DMS114 treated with DMSO at 0.1 percent for 48 hours (cell line): ENCODE results near the gene FAR1.
"Not testable (repeated sequence)": the region's sequence is repeated elsewhere in the genome, so short reads cannot be mapped to it uniquely, and the experiment has no call there.

Experiments
- DNase-seq: peaks from one replicate; lab custom pipeline; 2025; ENCODE audit not compliant: unreplicated experiment; lab: John Stamatoyannopoulos, UW

The FAR1 gene

DNA sequence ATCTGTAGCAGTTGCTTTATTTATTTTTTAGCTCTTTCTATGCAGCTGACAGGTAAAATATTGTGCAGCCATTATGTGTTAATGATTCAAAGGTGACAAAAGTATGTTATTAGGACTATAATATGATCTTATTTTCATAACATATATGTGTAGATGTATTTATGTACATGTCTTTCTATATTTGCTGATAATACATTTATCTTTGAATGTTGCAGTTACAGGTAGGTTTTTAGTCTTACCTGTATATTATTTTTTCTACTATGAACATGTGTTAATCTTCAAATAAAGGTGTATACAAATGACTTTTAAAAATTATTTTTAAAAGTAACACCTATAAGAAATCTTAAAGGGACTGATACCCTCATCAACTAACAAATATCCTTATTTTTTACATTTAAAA, 33.6 kb downstream of the FAR1 start:
- DNase-seq: no peak

DNA sequence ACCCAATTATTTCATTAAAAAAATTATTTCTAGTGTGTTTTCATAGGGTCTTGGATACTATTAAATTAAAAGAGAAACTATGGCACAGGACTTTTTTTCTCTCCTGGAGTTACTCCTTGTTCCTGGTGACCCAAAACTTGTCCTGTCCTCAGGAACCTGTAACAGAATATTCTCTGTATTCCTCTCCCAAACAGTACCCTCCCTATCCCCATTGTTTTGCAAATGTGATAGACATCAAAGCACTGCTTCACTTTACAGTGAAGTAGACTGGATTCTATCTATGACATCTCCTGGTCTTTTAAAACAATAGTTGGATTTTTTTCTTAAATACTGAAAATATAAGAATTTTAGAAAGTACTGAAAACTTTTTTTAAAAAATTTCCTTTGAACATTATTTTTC, 37.2 kb downstream of the FAR1 start:
- no peak for DNase-seq

GRCh38 chr11:13713982-13714381, 45.5 kb downstream of the FAR1 start:
- DNase-seq: no peak

- no peak for DNase-seq
Measured at GRCh38 chr11:13717331-13717730, 48.9 kb downstream of the FAR1 start.

GRCh38 chr11:13718394-13718793, 49.9 kb downstream of the FAR1 start:
- DNase-seq: no peak

DNA sequence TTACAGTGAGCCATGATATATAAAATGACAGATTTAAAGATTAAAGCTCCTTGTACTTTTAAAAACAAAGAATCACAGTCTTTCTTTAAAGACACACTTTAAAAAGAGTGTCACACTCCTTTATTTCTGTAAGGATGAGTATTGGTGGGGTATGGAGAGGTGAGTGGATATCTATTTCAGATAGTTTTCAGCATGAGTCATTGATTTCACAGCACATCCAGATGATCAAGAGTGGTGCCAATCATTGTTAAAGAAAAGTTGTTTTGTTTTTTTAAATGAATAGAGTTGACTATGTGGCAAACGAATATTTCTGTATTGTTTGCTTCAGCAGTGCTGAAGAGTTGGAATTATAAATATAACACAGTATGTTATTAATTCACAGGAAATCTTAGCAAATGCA, 52.5 kb downstream of the FAR1 start:
- no peak for DNase-seq

GRCh38 chr11:13721760-13722159, 53.3 kb downstream of the FAR1 start:
- DNase-seq: no peak

GRCh38 chr11:13726456-13726855, 58.0 kb downstream of the FAR1 start:
- DNase-seq: no peak

- no peak for DNase-seq
Measured at GRCh38 chr11:13728076-13728475, 59.6 kb downstream of the FAR1 start.

- DNase-seq: no peak
Measured at GRCh38 chr11:13734530-13734929, 66.1 kb downstream of the FAR1 start.

GRCh38 chr11:13745165-13745564, 76.7 kb downstream of the FAR1 start:
- DNase-seq: no peak

DNA sequence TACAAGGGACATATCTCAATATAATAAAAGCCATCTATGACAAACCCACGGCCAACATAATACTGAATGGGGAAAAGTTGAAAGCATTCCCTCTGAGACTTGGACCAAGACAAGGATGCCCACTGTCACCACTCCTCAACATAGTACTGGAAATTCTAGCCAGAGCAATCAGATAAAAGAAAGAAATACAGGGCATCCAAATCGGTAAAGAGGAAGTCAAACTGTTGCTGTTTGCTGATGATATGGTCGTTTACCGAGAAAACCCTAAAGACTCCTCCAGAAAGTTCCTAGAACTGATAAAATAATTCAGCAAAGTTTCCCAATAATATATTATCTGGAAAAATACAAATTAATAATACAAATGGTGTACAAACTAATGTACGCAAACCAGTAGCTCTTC, 84.8 kb downstream of the FAR1 start:
- not testable (repeated sequence) for DNase-seq

DNA sequence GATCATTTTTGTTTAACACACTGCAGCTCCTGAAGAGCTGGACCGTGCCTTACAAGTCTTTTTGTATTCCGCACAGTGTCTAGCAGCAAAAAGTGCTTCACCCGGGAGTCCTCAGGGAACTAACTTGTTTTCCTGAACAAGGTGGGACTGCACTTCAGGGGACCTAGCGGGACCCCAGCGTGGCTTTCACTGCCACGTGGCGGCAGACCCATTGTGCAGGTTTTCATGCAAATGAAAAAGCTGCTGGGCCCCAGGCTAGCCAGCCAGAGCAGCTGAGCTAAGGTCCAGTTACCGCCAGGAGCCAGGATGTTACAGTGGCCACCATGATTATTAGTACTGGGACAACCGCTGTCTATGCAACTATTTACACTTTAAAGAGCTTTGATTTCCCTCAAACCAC, 90.6 kb downstream of the FAR1 start:
- no peak for DNase-seq

DNA sequence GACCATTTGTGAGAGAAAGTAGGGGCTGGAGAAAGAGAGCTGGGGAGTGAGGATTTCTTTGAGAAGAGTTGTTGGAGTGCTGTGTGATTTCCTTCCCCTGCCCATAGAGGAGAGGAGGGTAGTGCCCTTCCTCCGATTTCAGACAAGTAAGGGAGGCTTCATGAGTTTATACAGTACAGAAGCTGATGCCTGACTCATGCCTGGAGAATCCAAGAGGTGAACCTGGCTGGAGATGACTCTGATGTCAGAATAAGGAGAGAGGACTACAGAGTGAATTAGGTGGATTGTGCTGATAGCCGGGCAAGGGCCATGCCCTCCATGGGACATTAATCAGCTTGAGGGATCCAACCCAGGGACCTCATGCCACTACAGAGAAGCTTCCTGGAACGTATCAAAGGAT, 91.6 kb downstream of the FAR1 start:
- DNase-seq: no peak

DNA sequence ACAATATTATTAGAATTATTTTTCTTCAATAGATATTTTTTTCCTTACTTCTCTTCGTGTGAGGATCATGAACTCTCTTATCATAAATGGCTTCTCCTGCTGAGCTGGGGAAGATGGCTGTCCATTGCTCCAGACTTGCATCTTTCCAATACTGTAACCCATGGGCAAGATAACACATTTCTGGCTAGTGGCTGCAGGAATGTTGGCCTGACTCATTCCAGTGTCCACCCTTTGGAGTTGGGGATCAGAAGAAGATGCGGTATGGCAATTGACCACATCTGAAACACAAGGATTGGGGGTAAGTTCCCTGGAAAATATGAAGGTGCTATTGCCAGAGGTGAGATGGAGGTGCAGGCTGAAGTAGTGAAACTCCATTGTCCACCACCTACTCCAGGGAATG, 92.8 kb downstream of the FAR1 start:
- no peak for DNase-seq

GRCh38 chr11:13761716-13762115, 93.2 kb downstream of the FAR1 start:
- DNase-seq: no peak

DNA sequence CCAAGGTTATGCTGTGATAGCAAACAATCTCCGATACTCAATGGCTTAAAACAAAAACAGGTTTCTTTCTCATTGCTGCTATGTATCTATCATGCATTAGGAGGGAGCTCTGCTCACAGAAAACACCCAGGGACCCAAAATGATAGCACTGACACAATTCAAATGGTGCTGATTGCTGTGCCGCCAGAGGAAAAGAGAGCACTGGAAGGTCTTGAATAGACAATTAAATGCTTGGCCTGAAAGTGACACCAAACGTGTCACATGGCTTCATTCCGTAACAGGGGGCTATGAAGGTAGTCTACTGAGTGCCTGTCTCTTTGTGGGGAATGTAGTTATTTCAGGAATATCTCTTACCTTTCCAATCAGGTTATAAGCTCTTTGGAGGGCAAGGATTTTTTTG, 94.2 kb downstream of the FAR1 start:
- no peak for DNase-seq

- no peak for DNase-seq
Measured at GRCh38 chr11:13763341-13763740, 94.9 kb downstream of the FAR1 start.

DNA sequence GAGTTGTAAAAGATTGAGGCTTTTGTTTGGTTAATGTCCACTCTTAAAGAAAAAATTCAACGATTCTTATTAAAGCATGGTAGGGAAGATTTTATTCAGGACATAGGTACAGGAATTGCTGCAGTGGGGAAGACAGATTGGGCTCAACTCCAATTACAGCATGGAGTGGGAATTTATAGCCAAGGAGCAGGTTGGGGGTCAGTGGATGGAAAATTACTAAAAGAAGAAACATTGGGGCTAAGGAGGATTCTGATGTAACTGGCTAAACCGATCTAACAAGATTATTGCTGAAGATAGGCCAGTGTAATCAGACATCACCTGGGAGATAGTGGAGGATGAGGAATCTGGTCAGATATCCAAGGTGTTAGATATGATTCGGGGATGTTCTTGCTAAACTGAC, 97.4 kb downstream of the FAR1 start:
- DNase-seq: no peak

- no peak for DNase-seq
Measured at GRCh38 chr11:13767471-13767870, 99.0 kb downstream of the FAR1 start.

DNA sequence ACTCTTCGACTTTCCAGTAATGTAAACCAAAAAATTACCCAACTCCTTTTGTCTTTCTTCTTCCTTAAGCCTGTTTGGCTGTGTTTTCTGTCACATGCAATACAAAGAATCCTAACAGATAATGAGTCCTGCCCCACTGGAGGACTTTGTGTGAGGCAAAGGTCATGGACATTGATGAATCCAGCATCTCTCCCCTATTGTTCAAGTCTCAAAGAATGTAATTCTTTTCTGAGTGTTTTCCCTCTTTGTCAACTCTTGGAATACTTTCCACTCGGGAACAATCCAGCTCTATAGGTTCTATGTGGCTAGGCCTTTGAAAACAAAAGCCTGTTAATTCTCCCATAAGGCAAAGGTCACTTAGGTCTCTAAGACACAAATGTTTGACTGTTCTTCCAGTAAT, 100.7 kb downstream of the FAR1 start:
- no peak for DNase-seq

DNA sequence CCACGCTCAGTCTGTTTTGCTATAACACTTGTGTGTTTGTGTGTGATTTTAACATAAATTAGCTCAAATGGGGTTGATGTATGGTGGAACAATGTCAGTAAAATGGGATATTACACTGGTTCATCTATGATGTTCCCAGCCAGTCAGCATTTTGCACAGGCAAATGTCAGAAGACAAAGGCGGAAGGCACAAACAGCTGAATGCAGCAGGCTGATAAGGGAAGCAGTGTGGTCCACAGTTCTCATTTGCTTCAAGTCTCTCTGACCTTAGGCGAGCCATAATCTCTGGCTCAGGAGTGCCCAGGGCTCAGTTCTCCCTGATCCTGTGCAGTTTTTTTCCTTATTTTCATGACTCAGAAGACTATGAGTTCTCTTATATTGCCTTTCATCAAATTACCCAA, 102.7 kb downstream of the FAR1 start:
- DNase-seq: no peak

DNA sequence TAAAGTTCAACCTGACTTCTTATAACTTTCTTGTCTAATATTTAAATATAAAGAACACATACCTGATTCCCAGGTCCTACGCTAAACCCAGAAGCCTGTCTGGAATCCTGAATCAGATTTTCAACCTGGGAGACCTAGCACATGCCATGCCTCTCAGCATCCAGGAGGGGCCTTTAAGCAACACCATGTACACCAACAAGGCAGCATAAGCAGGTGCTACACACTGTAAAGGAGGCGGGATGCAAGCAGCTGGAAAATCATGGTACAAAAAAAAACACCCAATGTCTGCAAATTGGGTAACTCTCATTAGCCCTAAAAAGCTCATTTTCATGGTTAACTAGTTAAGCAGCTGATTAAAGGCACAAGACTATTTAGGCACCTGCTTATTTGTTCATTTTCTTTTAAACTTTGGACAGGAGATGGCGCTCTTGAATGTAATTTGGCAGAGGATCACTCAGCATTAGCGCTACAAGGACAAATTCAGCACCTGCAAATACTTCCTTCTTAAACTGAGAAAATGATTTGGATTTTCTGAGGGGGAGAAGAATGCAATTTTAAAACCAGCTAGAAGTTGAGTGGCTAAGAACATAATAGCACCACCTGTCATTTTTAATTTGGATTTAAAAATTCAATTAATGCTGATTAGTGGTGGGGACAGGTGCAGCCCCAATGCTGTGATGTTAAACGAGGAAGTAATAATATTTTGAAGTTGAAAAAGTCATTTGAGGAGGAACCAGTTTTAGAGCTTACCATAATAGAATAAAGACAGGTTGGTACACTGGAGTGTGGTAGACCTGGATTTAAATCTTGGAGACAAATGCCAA, 104.0 kb downstream of the FAR1 start:
- DNase-seq: peak; percentile 33
